ENCODE measurements around the gene MPDU1. TPM values are rescaled to one million over a fixed set of nuclear protein-coding genes. Genes with fewer than 3 reads are reported as not detected.

MPDU1 gene
- total and polyA plus RNA-seq, 2 experiments from 2014 or later: 109 to 201 TPM

GRCh38 chr17:7552621-7553051 is 31.0 kb upstream of the MPDU1 start:
- TF ChIP-seq EZH2 (IDR thresholded peaks at IDR 0.05; ENCODE audit: borderline replicate concordance): no peak
- no peak for TF ChIP-seq EZH2phosphoT487 (IDR thresholded peaks at IDR 0.05; ENCODE audit: low read depth, severe bottlenecking, unreplicated experiment)
- no peak for TF ChIP-seq CTCF (IDR thresholded peaks at IDR 0.05; ENCODE audit: poor library complexity)
- no peaks in the 10 kb centered on the region for H3K9me3 ChIP-seq (ENCODE audit: low read depth)
- no peaks in the 10 kb centered on the region for H3K9me2 ChIP-seq (replicated peaks; ENCODE audit: insufficient read depth)
- no peaks in the 10 kb centered on the region for H3K79me2 ChIP-seq
- 91% methylated on average over 6 of the region's 6 CpGs for WGBS (ENCODE audit: low lambda C conversion rate, missing lambda C conversion rate)
- DNase-seq (ENCODE audit: low spot score): no peak
- no peaks in the 10 kb centered on the region for H3K27me3 ChIP-seq
- H3K36me3 ChIP-seq (replicated peaks; ENCODE audit: insufficient read depth, low read depth): no peaks in the 10 kb centered on the region
- no peak overlapping the region for H3K4me2 ChIP-seq
- peaks cover 31% of the 10 kb centered on the region for H3K4me1 ChIP-seq (ENCODE audit: insufficient read depth)
- no peaks in the 10 kb centered on the region for H4K20me1 ChIP-seq (ENCODE audit: insufficient read depth, poor library complexity, severe bottlenecking)
- H3K4me3 ChIP-seq: no peak overlapping the region
- H3K27ac ChIP-seq: no peak overlapping the region
- no peak overlapping the region for H2AFZ ChIP-seq

GRCh38 chr17:7553356-7553755 is 30.3 kb upstream of the MPDU1 start:
- TF ChIP-seq EZH2 (IDR thresholded peaks at IDR 0.05; ENCODE audit: borderline replicate concordance) (no peak), EZH2phosphoT487 (IDR thresholded peaks at IDR 0.05; ENCODE audit: low read depth, severe bottlenecking, unreplicated experiment) (no peak), CTCF (IDR thresholded peaks at IDR 0.05; ENCODE audit: poor library complexity) (no peak)
- WGBS (ENCODE audit: low lambda C conversion rate, missing lambda C conversion rate): 92% methylated on average over 1 of the region's 1 CpG
- Histone ChIP-seq H3K9me2 (replicated peaks; ENCODE audit: insufficient read depth) (no peaks in the 10 kb centered on the region), H3K9me3 (ENCODE audit: low read depth) (no peaks in the 10 kb centered on the region), H2AFZ (no peak overlapping the region), H3K4me1 (ENCODE audit: insufficient read depth) (peaks cover 35% of the 10 kb centered on the region), H3K4me3 (no peak overlapping the region), H4K20me1 (ENCODE audit: insufficient read depth, poor library complexity, severe bottlenecking) (no peaks in the 10 kb centered on the region), H3K27ac (no peak overlapping the region), H3K4me2 (no peak overlapping the region), H3K36me3 (replicated peaks; ENCODE audit: insufficient read depth, low read depth) (no peaks in the 10 kb centered on the region), H3K79me2 (no peaks in the 10 kb centered on the region), H3K27me3 (no peaks in the 10 kb centered on the region)
- no peak for DNase-seq (ENCODE audit: low spot score)

- H3K4me1 ChIP-seq (ENCODE audit: insufficient read depth): peaks cover 35% of the 10 kb centered on the region
- TF ChIP-seq EZH2phosphoT487 (IDR thresholded peaks at IDR 0.05; ENCODE audit: low read depth, severe bottlenecking, unreplicated experiment) (no peak), EZH2 (IDR thresholded peaks at IDR 0.05; ENCODE audit: borderline replicate concordance) (no peak), CTCF (IDR thresholded peaks at IDR 0.05; ENCODE audit: poor library complexity) (no peak)
- no peak overlapping the region for H3K4me2 ChIP-seq
These were observed 28.2 kb upstream of the MPDU1 start for GRCh38 chr17:7555320-7555948.

More at GRCh38 chr17:7555320-7555948, 28.2 kb upstream of the MPDU1 start:
- H3K27ac ChIP-seq: no peak overlapping the region
- H3K9me3 ChIP-seq (ENCODE audit: low read depth): no peaks in the 10 kb centered on the region
- H2AFZ ChIP-seq: no peak overlapping the region
- H3K4me3 ChIP-seq: no peak overlapping the region
- H3K36me3 ChIP-seq (replicated peaks; ENCODE audit: insufficient read depth, low read depth): no peaks in the 10 kb centered on the region
- 74% methylated on average over 10 of the region's 10 CpGs for WGBS (ENCODE audit: low lambda C conversion rate, missing lambda C conversion rate)
- H4K20me1 ChIP-seq (ENCODE audit: insufficient read depth, poor library complexity, severe bottlenecking): no peaks in the 10 kb centered on the region
- DNase-seq (ENCODE audit: low spot score): no peak
- no peaks in the 10 kb centered on the region for H3K79me2 ChIP-seq
- H3K27me3 ChIP-seq: no peaks in the 10 kb centered on the region
- no peaks in the 10 kb centered on the region for H3K9me2 ChIP-seq (replicated peaks; ENCODE audit: insufficient read depth)

Measured in hepatocyte (in vitro differentiated cells).